ENCODE measurements around the gene IPO11.
"Not testable (repeated sequence)": the region's sequence is repeated elsewhere in the genome, so short reads cannot be mapped to it uniquely, and the experiment has no call there.

GRCh38 chr5:62508760-62509159, 96.2 kb downstream of the IPO11 start:
- TF ChIP-seq CTCF (conservative IDR thresholded peaks at IDR 0.05 in 1 of 2, IDR thresholded peaks at IDR 0.05 in 1 of 2; ENCODE audit: extremely low read depth in 1 of 2, insufficient read depth in 1 of 2, low read depth in 1 of 2, low read length in 2 of 2); EZH2 (IDR thresholded peaks at IDR 0.05; ENCODE audit: borderline replicate concordance, low read length): not testable (repeated sequence)
